Left renal pelvis (tissue), 4 donors: ENCODE data around the gene KCTD1. TPM values are rescaled to one million over a fixed set of nuclear protein-coding genes. Genes with fewer than 3 reads are reported as not detected.
A peak's percentile ranks its signal among the peaks of the same experiment; 100 is the strongest.

Source experiments
- DNase-seq, 4 donors: peaks; one replicate each; pipeline ENCODE4 v3.0.0-alpha.2; 2013; ENCODE audit warnings: low read depth in 4 of 4, low spot score in 3 of 4
- polyA plus RNA-seq, 4 donors: library from polyadenylated mRNA; unstranded; fragments of 120-200 nt; gene quantifications; one replicate each; pipeline ENCODE4 v1.2.1, GENCODE V29; 2013; ENCODE audit not compliant: insufficient read length in 4 of 4

The KCTD1 gene
- 10 to 100 TPM; 31.0 to 75.6 (median 69.1) TPM for polyA plus RNA-seq

- peak in 1 of 4 donors; percentile 75 for DNase-seq
Observed at GRCh38 chr18:26548415-26549262, at the start of gene KCTD1. Gene KCTD1 (minus strand): TSS chr18:26548553. CDS start chr18:26548536, 17 bp downstream.

GRCh38 chr18:26593365-26594320 lies 45.3 kb upstream of the KCTD1 start:
- no peak for DNase-seq

DNA sequence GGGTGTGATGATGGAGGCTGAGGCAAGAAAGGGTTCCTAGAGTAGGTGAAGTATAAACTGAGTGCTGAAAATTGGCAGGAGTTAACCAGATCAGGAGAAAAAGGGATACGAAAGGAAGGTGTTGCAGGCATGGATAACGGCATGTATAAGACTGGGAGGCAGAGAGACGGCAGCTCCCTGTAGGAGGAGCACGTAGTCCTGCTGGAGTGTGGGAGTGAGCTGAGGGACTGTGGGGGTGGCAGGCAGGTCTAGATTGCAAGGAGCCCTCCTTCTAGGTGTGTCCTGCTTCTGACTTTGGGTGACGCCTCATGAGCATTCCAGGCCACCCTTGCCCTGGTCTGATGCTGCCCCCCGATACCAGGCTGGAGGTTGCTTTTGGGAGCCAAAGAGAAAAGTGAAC lies 36.4 kb upstream of the KCTD1 start:
- no peak for DNase-seq

DNA sequence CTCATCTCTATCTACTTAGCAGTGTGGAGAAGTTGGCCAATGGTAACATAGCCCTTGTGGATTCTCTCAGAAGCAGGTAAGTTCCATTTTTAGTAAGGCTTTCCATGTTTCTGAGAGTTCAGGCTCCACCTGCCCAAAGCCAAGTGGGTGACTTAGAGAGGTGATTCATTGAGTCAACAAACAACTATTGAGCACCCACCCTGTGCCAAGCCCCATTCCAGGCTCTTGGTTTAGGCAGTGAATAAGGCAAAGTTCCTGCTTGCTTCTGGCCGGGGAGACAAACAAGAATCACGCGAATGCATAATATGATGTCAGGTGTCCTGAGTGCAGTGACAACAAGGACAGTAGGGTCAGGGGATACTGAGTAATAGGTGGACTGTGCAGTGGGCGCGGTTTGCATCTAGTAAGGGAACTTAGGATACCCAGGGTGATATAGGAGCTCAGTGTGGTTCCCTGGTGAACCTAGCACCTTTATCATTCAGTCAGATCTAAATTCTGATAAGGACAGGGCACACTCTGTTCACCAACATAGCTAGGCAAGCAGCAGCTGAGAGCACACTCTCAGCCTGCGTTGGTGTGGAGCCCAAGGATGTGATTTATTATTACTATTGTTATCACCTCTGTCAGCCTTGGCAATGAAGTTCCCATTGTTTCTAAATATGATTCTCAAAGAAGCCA lies 31.7 kb upstream of the KCTD1 start:
- DNase-seq, result no peak

DNA sequence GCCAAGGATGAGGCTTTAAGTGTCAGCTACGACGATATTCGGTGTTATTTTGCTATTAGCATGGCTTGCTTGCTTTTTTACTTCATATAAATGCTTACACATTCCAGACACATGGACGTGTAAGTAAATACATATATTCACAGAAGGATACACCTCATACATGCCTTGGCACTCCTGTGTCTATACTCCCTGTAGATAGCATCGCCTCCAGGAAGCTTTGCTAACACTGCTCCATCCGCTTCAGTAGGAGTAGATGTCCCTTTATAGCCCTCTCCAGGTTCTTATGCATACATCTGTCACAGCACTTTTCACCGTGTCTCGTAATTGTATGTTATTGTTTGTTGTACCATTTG lies 27.5 kb upstream of the KCTD1 start:
- DNase-seq, result no peak

GRCh38 chr18:26574958-26575864 lies 26.9 kb upstream of the KCTD1 start:
- DNase-seq, result peak; percentile 26 to 36 (median 30)

- no peak for DNase-seq
Observed at GRCh38 chr18:26568926-26569665, 20.7 kb upstream of the KCTD1 start.

- no peak for DNase-seq
Observed at GRCh38 chr18:26568513-26568912, 20.2 kb upstream of the KCTD1 start.

DNA sequence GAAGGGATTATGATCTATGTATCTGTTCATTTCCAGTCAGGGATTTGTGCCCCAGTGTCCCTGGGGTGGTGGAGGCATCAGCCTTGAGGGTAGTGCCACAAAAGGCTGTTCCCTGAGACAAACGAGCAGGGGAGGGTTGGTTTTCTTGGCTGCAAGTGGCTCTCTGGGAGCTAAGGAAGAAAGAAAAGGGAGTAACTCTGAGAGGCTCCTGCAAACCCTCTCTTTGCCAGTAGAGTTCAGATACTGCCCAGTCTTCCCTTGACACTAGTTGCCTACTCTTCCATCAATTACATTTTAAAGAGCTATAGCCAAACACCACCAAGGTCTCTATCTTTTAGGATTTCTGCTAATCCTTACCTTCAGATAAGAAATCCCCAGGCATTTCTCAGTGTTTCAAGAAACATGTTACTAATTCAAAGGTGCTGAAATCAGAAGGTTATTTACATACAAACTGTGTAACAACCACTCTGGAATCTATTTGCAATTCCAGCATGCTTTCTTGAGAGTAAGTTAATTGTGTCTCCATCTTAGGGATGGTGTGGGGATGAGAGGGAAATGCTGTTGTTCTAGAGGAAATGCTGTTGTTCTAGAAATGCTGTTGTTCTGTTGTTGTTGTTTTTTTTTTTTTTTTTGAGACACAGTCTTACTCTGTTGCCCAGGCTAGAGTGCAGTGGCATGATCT lies 18.7 kb upstream of the KCTD1 start:
- no peak for DNase-seq

- no peak for DNase-seq
Observed at GRCh38 chr18:26565514-26565913, 17.2 kb upstream of the KCTD1 start.

GRCh38 chr18:26563024-26563423 lies 14.7 kb upstream of the KCTD1 start:
- no peak for DNase-seq

DNA sequence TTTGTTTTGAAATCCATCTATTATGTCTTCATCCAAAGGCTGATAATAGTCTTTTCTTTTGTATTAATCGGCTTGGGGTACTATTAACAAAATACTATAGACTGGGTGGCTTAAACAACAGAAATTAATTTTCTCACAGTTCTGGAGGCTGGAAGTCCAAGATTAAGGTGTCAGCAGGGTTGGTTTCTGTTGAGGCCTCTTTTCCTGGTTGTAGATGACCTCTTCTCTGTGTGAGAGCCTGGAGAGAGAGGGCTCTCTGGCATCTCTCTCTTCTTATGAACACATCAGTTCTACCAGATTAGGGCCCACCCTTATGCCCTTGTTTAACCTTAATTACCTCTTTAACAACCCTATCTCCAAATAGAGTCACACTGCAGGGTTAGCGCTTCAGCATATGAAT lies 14.2 kb upstream of the KCTD1 start:
- no peak for DNase-seq

DNA sequence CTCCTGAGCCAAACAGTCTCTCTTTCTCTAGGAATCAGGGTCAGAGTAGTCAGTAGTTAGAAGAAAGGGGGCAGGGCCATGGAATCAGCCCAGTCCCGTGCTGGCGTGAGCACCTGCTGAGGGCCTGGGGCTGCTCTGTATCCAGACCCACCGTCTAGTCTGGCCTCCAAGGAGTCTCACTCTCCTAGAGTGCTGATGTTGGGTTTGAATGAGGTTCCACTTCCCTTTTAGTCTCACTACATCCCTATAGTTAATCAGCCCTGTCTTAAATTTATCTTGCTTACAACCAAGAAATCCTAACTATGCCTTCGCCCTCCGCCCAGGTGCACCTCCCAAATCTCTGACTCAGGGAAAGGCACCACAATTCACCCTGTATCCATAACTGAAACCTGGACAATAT lies 13.4 kb upstream of the KCTD1 start:
- no peak for DNase-seq

DNA sequence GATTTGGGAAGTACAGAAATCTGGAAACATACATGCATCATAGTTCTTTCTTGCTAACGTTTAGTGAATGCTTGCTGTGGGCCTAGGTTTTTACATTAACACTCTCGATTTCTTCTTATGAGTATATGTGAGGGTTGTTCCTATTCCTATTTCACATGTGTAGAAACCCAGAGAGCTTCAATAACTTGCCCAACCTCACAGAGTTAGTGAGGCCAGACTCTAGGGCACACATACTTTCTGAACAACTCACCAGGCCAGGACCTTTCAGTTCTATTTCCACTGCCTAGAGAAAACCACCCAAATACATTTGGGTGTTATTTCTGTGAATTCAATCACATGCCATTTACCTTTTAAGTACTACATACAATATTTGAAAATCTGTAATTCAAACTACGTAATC lies 8.2 kb upstream of the KCTD1 start:
- DNase-seq, result no peak

DNA sequence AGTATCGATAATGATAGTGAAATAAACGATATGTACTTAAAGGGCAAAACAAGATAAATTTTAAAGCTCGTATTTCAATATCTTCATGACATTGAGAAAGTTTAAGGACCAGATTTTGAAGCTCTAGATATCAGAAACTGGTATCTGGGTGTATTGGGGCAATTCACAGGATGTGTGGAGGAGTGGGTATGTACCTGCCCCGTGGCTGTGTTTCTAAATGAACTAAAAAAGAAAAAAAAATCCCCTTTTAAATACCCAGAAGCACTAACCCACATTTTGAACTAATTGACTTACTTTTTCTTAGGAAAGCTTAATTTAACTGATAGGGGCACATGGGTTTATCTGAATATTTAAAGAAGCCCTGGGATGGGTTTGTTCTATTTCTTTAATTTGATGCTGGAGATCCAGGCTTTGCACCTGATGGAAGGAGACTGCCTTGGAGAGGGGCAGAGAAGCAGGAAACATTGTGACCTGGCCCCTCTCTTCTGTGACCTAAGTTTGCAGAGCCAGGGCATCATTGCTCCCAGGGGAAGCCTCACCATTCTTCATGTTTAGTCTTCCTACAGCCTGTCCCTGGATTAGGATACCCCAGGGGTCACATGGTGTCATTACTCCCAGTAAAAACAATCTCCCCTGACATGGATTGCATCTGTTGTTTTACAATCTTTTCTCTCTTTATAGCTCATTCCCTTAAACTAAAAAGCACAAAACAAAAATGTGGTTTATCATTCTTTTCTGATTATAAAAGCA lies 7.6 kb upstream of the KCTD1 start:
- no peak for DNase-seq

DNA sequence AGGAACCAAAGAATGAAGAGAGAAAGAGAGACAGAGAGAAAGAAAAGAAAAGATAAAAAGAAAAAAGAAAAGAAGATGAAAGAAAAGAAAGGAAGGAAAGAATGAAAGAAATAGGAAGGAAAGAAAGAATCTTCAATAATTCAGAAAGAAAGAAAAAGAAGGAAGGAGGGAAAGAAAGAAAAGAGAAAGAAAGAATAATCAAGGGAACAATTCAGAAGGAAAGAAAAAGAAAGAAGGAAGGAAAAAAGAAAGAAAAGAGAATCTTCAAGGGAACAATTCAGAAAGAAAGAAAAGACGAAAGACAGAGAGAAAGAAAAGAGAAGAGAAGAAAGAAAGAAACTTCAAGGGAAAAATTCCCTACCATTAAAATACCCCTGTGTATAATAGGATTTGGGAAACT lies 5.6 kb upstream of the KCTD1 start:
- DNase-seq, result no peak

DNA sequence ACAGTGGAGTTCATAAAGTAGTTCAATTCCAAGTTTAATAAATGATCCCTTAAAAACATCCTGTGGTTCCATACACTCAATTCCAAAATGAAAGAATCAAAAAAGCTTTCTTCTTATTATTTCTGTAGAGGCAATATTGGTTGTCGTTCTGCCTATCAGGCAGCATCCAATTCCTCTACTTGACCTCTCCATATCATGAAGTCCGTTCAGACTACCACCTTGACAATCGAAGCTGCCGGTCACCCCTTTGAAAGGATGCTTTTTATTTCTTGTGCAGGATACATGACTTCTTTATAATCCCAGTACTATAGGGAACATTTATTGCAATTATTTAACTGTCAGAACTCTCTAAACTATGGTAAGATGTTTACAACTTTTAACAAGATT lies 3.3 kb upstream of the KCTD1 start:
- DNase-seq, result no peak
